GM19324 (cell line): ENCODE data around the gene ZNF485.

ENCODE experiments used
- ATAC-seq: cut with Tn5 transposase; IDR thresholded peaks from one replicate; pipeline ENCODE4 v1.9.1; 2021; ENCODE audit warnings: mild to moderate bottlenecking, moderate library complexity; ENCODE audit not compliant: unreplicated experiment, low FRiP score

ZNF485 gene

DNA sequence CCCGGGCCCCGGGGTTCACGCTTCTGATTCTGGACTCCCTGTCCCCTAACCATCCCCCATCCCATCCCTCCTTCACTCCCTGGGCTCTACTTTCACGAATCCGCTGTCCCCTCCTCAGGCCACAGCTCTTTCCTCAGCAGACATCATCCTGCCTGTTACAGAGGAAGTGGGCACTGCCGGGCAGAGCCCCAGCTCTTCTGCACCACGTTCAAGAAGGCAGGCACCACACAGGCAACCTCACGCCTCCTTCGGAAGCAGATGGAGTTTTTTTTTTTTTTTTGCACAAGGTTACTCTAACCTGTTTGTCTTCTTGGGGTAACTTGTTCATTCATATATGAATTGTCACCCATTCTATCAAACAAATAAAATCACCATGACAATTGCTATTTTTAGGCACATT, 60.3 kb downstream of the ZNF485 start:
- no peak for ATAC-seq

GRCh38 chr10:43667317-43667731, 61.1 kb downstream of the ZNF485 start:
- no peak for ATAC-seq
